PFSK-1 (cell line): ENCODE data around the gene TRAPPC2.

Source experiments
- POLR2AphosphoS5 ChIP-seq: IDR thresholded peaks from 2 replicates; pipeline ENCODE4 v1.6.1; 2012; ENCODE audit warnings: low read depth, mild to moderate bottlenecking, control low read depth, low read length, moderate library complexity
- SIN3A ChIP-seq: IDR thresholded peaks from 2 replicates; pipeline ENCODE4 v1.6.1; 2012; ENCODE audit warnings: mild to moderate bottlenecking, low read length, moderate library complexity, borderline replicate concordance; ENCODE audit not compliant: insufficient read depth
- TF ChIP-seq, protein P1 (sequence below), 2 experiments: IDR thresholded peaks; 2 replicates each; pipeline versions ENCODE4 v1.6.1 to v1.8.0; 2011 to 2012; ENCODE audit warnings: low read depth in 2 of 2, low read length in 2 of 2, control low read depth in 1 of 2, inconsistent platforms in 1 of 2, mild to moderate bottlenecking in 1 of 2, moderate library complexity in 1 of 2; ENCODE audit not compliant: insufficient read depth in 1 of 2

- no peak for TF ChIP-seq POLR2AphosphoS5
- TF ChIP-seq SIN3A = no peak
- TF ChIP-seq, protein P1, sequence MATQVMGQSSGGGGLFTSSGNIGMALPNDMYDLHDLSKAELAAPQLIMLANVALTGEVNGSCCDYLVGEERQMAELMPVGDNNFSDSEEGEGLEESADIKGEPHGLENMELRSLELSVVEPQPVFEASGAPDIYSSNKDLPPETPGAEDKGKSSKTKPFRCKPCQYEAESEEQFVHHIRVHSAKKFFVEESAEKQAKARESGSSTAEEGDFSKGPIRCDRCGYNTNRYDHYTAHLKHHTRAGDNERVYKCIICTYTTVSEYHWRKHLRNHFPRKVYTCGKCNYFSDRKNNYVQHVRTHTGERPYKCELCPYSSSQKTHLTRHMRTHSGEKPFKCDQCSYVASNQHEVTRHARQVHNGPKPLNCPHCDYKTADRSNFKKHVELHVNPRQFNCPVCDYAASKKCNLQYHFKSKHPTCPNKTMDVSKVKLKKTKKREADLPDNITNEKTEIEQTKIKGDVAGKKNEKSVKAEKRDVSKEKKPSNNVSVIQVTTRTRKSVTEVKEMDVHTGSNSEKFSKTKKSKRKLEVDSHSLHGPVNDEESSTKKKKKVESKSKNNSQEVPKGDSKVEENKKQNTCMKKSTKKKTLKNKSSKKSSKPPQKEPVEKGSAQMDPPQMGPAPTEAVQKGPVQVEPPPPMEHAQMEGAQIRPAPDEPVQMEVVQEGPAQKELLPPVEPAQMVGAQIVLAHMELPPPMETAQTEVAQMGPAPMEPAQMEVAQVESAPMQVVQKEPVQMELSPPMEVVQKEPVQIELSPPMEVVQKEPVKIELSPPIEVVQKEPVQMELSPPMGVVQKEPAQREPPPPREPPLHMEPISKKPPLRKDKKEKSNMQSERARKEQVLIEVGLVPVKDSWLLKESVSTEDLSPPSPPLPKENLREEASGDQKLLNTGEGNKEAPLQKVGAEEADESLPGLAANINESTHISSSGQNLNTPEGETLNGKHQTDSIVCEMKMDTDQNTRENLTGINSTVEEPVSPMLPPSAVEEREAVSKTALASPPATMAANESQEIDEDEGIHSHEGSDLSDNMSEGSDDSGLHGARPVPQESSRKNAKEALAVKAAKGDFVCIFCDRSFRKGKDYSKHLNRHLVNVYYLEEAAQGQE (IDR thresholded peaks at IDR 0.05; ENCODE audit: insufficient read depth in 1 of 2, low read depth in 2 of 2, low read length in 2 of 2) = no peak
These were observed 18.0 kb downstream of the TRAPPC2 start for GRCh38 chrX:13716455-13716854.
